Bone marrow (tissue), 2 donors: ENCODE measurements around the gene TC2N.
"Not testable (repeated sequence)": the region's sequence is repeated elsewhere in the genome, so short reads cannot be mapped to it uniquely, and the experiment has no call there.

Experiments used
- DNase-seq, 2 donors: peaks; one replicate each; lab custom pipeline; 2025; lab: John Stamatoyannopoulos, UW

The TC2N gene

DNA sequence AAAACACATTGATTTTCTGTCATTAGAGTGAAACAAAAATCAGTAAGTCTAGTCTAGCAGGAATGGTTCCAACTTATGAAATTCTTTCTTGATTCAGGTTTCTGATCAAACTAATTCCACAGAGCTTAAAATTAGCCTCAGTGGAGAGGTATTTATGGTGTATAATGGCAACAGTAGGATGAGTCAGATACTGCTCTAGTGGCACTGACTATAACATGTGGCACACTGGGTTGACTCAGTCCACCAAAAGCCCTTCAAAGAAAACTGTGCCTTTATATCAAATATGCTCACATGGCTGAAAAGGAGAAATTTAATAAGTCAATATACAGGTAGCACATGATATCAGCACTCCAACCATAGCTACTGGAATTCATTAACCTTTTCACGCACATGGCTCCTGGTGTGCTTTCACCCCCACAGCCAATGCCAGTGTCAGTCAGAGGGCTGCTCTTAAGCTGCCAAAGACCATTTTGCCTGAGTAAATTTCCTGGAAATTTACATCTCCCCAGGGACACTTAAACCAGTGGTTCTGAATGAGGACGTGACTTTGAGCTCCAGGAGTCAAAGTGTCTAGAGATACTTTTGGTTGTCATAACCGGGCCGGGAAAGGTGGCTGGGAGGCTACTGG, 113.7 kb downstream of the TC2N start:
- no peak for DNase-seq

- no peak for DNase-seq
Observed at GRCh38 chr14:91752961-91753360, 114.4 kb downstream of the TC2N start.

GRCh38 chr14:91751719-91752118, 115.6 kb downstream of the TC2N start:
- DNase-seq: no peak

DNA sequence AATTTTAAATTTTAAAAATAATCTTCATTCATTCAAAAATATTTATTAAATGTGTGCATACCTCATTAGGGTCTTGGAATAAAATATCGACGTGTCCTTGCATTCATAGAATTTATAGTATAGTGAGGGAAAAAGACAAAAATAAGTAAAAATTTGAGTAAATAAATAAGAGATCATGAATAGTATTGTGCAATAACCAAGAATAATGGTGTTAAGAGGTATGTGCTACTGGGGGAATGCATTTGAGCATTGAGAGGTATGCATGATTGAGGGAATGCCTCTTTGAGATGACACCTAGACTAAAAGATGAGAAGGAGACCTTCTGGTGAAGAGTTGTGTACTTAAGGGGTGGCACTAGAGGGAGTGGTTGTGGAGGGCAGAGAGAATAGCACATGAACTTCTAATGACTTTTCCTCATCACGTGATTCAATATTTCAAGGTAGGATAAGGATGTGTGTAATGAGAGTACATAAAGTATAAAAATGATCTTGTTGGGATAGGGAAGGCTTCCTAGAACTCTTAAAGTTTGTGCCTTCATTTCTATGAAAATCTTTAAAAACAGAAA, 116.6 kb downstream of the TC2N start:
- DNase-seq: no peak

DNA sequence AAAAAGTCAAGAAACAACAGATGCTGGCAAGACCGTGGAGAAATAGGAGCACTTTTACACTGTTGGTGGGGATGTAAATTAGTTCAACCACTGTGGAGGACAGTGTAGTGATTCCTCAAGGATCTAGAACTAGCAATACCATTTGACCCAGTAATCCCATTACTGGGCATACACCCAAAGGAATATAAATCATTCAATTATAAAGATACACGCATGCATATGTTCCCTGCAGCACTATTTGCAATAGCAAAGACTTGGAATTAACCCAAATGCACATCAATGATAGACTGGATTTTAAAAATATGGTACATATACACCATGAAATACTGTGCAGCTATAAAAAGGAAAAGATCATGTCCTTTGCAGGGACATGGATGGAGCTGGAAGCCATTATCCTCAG, 117.5 kb downstream of the TC2N start:
- DNase-seq: no peak

DNA sequence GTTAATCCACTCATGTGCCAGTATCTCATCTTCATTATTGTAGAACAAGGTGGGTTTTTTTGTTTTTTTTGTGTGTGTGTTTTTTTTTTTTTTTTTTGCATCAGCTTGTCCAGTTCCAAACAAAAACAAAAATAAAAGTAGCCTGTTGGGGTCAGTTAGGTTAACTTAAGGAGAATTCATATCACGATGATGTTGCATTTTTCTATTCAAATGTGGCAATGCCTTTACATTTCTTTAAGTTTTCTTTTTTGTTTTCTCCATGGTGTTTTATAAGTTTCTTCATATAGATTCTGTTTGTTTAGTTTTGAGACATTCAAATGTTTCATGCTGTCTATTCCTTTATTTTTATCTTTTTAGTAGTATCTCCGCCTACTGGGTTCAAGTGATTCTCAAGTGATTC, 119.3 kb downstream of the TC2N start:
- DNase-seq: no peak

DNA sequence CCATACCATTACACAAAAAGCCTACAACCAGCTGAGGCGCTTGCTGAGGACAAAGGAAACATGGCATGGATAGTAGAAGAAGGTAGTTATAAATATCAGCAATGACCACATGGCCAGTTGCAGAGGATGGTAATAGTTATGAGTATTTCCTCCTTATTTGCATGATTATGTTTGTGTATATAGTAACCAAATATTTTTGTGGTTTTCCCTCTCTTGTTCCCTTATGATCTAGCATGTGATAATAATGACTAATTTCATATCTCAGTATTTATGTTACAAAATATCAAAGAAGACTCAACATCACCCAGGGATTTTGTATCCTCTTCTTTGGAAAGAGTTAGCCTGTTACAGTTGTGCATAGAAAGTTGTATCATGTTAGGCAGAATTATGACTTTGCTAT, 122.0 kb downstream of the TC2N start:
- no peak for DNase-seq

GRCh38 chr14:91744068-91744480, 123.3 kb downstream of the TC2N start:
- DNase-seq: no peak

GRCh38 chr14:91743305-91743653, 124.1 kb downstream of the TC2N start:
- DNase-seq: no peak

- DNase-seq: no peak
Observed at GRCh38 chr14:91742621-91743304, 124.6 kb downstream of the TC2N start.

DNA sequence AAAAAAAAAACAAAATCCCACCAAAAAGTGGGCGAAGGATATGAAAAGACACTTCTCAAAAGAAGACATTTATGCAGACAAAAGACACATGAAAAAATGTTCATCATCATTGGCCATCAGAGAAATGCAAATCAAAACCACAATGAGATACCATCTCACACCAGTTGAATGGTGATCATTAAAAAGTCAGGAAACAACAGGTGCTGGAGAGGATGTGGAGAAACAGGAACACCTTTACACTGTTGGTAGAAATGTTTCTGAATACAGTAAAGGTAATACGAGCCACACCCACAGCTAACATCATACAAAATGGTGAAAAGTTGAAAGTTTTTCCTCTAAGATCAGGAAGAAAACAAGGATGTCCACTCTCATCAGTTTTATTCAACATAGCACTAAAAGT, 127.5 kb downstream of the TC2N start:
- DNase-seq: not testable (repeated sequence)

- DNase-seq: no peak
Observed at GRCh38 chr14:91737619-91738018, 129.7 kb downstream of the TC2N start.

GRCh38 chr14:91732859-91733477, 134.4 kb downstream of the TC2N start:
- no peak for DNase-seq

DNA sequence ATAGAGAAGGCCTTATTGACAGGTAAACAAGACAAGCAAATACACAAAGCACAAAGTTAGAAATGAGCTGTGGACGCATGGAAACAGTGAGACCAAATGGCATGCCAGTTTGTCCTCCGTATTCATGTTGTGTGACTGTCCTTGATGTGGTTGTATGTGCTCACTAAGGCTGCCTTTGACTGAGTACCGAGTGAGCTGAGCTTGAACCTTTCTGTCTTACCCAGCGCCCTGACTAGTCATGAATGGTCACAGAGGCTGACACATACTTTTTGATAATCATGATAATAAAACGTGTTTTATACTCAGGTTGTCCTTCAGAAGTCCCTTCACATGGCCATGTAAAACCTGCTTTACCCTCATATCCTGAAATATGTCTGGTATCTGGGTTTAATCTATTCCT, 134.9 kb downstream of the TC2N start:
- no peak for DNase-seq

- DNase-seq: no peak
Observed at GRCh38 chr14:91731986-91732385, 135.3 kb downstream of the TC2N start, which contains the start of gene CATSPERB. Gene CATSPERB, minus strand, starts transcription at chr14:91732086. Its CDS starts 2,607 bp downstream, at chr14:91729479.

GRCh38 chr14:91731018-91731417, 136.3 kb downstream of the TC2N start:
- no peak for DNase-seq

- DNase-seq: no peak
Observed at GRCh38 chr14:91729756-91730155, 137.6 kb downstream of the TC2N start.
